Medulla oblongata (tissue), 1 donor: ENCODE results near the gene TGFBR3.
"Not testable (repeated sequence)": the region's sequence is repeated elsewhere in the genome, so short reads cannot be mapped to it uniquely, and the experiment has no call there.

Source experiments
- DNase-seq: peaks from one replicate; pipeline ENCODE4 v3.0.0-alpha.2; 2015; ENCODE audit errors: extremely low spot score

The TGFBR3 gene

DNA sequence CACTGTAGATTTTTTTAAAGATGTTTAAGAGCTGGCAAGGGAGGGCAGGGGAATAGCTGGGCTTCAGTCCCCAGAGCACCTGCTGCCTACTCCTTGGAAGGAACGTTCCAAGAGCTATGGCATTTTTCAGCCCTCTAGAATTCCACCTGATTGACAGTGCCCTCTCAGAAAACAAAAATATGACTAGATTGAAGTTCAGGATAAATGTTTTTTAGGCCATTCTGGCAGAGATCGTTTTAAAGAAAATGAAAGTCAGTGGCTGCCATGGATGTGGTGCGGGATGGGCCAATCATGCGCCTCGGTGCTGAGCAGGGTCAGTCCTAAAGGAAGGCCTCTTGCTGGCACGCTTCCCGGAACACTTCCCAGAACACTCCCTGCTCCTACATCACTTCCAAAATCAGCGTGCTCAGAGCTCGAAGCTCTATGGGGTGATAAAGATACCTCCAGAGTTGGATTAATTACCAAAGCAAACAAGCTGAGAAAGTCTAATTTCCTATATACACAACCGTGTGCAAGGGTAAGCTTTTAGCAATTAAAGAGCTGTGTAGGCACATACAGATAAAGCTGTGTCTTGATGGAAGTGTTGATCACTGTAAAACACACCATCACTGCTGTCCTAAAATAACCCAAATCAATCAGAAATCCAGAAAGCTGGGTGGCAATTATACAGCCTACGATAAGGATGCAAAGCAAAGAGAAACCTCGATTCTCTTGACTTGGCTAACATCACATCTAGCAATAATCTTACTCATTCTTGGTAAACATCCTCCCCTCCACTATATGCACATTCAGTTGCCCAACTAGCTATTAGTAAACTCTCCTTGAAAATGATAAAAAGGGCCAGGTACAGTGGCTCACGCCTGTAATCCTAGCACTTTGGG is 34.6 kb downstream of the TGFBR3 start:
- DNase-seq: peak; percentile 69

- no peak for DNase-seq
These were observed 35.2 kb downstream of the TGFBR3 start for GRCh38 chr1:91850708-91851107.

DNA sequence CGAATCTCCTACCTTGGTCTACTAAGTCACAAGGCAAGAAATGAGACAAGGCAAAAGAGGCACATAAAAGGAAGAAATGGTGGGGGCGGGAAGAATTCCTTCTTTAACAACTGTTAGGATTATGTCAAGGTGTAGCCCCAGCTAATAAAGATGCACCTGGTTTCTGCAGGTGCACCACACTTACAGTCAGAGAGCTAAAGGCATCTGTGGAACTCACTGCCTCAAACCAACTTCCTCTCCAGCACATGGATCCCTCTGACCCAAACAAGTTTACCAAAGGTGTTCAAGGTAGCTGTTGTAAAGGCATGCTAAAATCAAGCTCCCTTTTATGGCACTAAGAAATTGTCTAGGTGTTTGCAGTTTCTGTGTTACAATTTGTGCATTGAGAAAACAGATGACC is 38.1 kb downstream of the TGFBR3 start:
- no peak for DNase-seq

DNA sequence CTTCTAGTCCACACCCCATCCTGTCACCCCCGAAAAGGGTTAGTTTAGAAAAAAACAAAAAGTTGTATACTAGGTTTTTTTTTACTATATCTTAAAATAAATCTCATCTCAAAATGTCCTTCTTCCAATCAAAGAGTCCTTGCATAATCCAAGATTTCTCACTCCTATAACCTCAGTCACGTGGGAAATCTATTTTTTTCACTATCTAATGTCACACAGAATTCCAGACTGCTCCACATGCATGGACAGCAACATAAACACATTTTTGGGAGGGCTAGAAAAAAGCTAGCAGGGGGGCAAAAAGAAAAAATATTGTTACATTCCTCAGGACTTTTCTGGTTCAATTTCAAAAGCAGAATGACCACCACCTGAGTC is 39.3 kb downstream of the TGFBR3 start:
- DNase-seq: no peak

DNA sequence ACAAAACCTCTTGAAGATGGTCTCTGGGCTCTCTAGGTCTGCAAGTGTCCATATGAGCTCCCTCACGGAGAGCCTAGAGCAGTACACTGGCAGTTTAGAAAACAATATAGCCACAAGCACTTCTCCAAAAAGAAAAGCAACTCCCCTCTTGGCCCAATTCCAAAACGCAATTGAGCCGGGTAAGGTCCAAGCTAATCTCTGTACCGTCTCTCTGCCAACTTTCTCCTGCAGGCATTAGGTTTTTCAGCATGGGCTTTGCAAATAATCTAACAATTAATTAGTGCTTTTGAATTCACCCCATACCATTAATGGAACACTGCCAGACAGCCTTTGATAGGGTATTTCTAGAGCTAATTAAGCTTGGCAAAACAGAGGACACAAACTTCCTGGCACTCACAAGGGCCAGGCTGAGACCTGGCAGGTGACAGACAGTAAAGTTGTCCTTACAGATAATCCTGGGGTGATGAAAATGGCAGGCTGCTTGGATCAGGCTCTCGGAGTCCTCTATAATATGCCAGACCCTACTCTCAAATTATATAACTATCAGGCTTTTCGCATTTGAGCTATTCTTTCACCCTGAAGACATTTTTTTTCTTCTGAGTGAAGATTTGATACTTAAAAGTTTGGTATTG is 39.8 kb downstream of the TGFBR3 start:
- peak; percentile 45 for DNase-seq

DNA sequence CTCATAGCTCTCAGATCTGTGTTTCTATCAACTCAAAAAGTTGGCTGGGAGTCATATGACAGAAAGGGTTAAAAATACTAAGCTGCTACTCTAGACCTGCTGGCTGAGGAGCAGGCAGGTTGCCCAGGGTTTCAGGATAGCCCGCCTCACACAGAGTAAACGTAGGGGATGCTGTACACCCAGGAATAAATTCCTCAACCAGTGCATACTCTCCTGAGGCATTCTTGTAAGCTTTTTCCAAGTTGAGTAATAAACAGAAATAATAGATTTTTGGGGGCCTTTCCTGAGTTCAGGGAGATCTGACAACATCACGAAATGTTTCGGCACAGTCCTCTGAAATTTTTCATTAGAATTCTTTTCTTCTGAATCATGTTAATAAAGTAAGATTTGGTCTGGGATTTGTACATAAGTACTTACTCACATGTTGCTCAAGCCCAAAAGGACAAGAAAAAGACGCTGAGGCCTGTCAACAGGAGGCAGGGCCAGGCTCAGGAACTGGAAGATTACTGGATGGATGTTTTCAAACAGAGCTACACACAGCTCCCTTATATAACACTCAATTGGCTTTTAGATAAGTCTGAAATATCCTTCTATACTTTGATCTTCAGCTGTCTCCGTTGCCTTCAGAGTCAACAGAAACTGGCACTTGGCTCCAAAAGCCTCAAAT is 41.0 kb downstream of the TGFBR3 start:
- DNase-seq: no peak

DNA sequence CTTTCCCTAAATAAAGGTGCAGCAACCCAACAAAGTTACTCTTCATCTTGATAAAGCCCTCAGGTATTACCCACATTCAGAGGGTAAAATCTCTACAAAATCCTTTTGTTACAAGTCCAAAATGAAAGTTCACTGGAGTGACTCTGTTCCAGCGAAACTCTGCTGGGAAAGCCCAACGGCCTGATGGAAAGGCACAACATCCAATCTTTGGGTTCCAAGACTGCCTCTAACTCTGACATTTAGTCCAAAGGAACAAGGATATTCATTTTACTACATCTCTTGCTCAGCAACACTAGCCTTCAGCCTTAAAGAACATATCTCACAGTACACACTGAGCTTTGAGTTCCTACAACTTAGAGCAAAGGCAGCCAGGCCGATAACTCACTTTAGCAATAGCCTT is 42.1 kb downstream of the TGFBR3 start:
- DNase-seq: no peak

- DNase-seq: no peak
These were observed 43.4 kb downstream of the TGFBR3 start for GRCh38 chr1:91842563-91842962.

- DNase-seq: no peak
These were observed 43.9 kb downstream of the TGFBR3 start for GRCh38 chr1:91842056-91842455.

GRCh38 chr1:91840276-91840675 is 45.7 kb downstream of the TGFBR3 start:
- not testable (repeated sequence) for DNase-seq

GRCh38 chr1:91836331-91837040 is 49.5 kb downstream of the TGFBR3 start:
- no peak for DNase-seq

DNA sequence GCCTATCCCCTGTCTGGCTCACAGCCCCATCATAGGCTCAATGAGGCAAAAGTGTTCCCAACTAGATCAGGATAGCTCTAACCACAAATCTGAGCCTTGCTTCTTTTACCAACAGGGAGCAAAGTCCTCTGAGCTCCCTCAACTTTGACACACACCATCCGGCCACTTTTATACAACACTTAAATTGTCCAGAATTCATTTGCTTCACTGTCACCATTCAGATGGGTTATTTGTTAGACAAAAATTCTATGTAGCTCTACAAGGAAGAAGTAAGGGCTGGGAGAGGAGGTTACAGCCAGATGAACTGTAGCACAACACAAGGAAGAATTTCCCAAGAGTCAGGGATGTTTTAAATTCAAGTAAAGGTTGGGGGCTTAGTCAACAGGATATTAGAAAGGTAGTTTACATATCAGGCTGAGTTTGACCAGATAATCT is 50.8 kb downstream of the TGFBR3 start:
- DNase-seq: no peak

DNA sequence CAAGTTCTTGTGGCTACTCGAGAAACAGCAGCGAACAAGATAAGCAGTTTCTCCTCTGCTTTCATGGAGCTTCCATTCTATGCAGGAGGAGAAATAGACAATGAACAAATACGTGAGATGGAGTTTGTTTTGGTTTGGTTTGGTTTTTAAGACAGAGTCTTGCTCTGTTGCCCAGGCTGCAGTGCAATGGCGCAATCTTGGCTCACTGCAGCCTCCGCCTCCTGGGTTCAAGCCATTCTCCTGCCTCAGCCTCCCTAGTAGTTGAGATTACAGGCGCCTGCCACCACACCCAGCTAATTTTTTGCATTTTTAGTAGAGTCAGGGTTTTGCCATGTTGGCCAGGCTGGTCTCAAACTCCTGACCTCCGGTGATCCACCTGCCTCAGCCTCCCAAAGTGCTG is 51.4 kb downstream of the TGFBR3 start:
- not testable (repeated sequence) for DNase-seq

- no peak for DNase-seq
These were observed 52.0 kb downstream of the TGFBR3 start for GRCh38 chr1:91833946-91834345.

GRCh38 chr1:91831132-91831930 is 54.6 kb downstream of the TGFBR3 start:
- no peak for DNase-seq

GRCh38 chr1:91830242-91831131 is 55.5 kb downstream of the TGFBR3 start:
- peak; percentile 38 for DNase-seq

DNA sequence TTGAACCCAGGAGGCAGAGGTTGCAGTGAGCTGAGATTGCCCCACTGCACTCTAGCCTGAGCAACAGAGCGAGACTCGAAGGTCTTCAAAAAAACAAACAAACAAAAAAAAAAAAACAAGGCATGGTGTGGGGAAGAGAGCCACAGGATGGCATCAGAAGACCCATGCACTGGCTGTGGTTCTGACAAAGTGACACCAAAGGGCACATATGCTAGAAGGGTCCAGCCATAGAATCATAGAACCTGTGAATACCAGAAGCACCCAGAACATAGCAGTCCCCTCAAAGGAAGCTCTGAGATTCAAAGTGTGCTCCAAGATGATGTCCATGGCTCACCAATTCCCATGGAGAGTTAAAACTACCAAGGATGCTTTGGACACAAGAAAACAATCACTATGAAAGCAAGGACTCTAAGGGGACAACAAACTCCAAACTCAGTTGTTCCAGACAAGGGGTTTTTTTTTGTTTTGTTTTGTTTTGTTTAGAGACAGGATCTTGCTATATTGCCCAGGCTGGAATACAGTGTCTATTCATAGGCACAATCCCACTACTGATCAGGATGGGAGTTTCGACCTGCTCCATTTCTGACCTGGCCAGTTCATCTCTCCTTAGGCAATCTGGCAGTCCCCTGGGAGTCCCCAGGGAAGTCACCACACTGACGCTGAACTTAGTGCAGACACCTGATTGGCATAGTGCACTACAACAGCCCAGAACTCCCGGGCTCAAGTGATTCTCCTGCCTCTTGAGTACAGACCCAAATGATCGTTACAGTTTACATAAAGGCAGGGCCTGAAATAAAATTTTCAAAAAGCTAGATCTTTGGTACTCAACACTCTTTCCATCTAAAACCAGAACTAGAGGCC is 56.4 kb downstream of the TGFBR3 start:
- DNase-seq: no peak

DNA sequence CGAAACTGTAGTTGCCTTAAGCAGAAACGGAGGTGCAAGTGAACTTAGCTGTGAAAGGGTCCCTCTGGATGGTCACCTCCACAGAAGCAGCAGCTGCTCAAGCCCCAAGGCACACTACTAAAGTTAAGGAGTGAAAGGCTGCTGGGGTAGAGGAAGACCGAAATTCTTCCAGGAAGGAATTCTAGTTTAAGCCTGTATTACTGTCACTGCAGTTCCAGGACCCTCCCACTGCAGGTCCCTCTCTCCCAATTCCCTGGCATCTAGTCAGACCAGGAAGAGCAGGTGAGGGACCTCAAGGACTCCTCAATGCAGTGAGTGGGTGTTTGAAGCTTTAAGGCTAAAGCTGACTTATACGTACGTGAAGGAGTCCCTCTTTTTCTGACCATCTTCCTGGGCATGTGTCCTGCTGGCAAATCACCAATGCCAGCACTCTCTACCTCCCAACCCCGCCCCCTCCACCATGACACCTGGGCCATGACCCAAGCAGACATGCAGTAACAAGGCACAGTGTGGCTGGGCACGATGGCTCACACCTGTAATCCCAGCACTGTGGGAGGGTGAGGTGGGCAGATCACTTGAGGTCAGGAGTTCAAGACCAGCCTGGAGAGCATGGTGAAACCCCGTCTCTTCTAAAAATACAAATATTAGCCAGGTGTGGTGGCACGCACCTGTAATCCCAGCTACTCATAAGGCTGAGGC is 57.2 kb downstream of the TGFBR3 start:
- no peak for DNase-seq
